ENCODE results near the gene HPSE2. TPM values are rescaled to one million over a fixed set of nuclear protein-coding genes. Genes with fewer than 3 reads are reported as not detected.

The HPSE2 gene
- total RNA-seq, 1 experiment from 2014 or later = not detected

DNA sequence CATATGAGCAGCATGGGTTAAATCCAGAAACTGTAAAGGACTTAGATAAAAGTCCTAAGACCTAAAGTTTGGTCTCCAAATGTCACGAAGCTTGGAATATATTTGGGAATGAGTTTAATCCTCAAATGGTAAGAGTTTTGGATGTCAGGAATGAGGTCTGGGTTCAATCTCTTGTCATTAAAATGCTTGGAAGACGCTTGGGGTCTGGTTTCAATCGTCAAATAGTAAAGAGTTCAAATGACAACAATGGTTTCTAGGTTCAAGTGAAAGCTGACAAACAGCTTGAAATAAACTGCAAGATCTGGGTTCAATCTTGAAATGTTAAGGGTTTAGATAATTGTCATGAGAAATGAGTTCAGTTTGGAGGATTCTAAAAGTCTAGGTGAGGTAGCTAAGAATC is 403.5 kb downstream of the HPSE2 start:
- Histone ChIP-seq H3K9me3 (no peaks in the 10 kb centered on the region), H3K36me3 (ENCODE audit: control insufficient read depth, insufficient read depth, low read length) (no peaks in the 10 kb centered on the region), H3K27me3 (replicated peaks; ENCODE audit: control insufficient read depth, insufficient read depth, low read length) (no peaks in the 10 kb centered on the region), H3K4me1 (no peaks in the 10 kb centered on the region), H3K4me3 (ENCODE audit: low read depth, low read length) (no peak overlapping the region)
- no peaks in the 10 kb centered on the region for H3K4me1 Mint-ChIP-seq (ENCODE audit: low read depth, unreplicated experiment)
- no peak for TF ChIP-seq CTCF (IDR thresholded peaks at IDR 0.05; ENCODE audit: insufficient read depth in 1 of 2, low read depth in 1 of 2, low read length in 1 of 2, severe bottlenecking in 1 of 2, unreplicated experiment in 1 of 2)
- BruUV-seq (replicated peaks) = no TSS peak
- no peaks in the 10 kb centered on the region for H3K9me3 Mint-ChIP-seq (ENCODE audit: unreplicated experiment)
- intact Hi-C loops (cut with micrococcal nuclease; ENCODE audit: unreplicated experiment) = no loop called here
- no peak overlapping the region for H3K27ac Mint-ChIP-seq (ENCODE audit: unreplicated experiment)
- H3K27me3 Mint-ChIP-seq (ENCODE audit: insufficient read depth, unreplicated experiment) = no peaks in the 10 kb centered on the region
- no peak for DNase-seq
- H3K4me3 Mint-ChIP-seq (ENCODE audit: unreplicated experiment) = no peak overlapping the region
- ChIA-PET CTCF (no interaction called here), POLR2A (no interaction called here)
- H3K36me3 Mint-ChIP-seq (ENCODE audit: insufficient read depth, unreplicated experiment) = no peaks in the 10 kb centered on the region

- Mint-ChIP-seq H3K4me1 (ENCODE audit: low read depth, unreplicated experiment) (no peaks in the 10 kb centered on the region), H3K36me3 (ENCODE audit: insufficient read depth, unreplicated experiment) (no peaks in the 10 kb centered on the region), H3K27ac (ENCODE audit: unreplicated experiment) (no peak overlapping the region), H3K9me3 (ENCODE audit: unreplicated experiment) (no peaks in the 10 kb centered on the region), H3K4me3 (ENCODE audit: unreplicated experiment) (no peak overlapping the region), H3K27me3 (ENCODE audit: insufficient read depth, unreplicated experiment) (no peaks in the 10 kb centered on the region)
- no peaks in the 10 kb centered on the region for H3K4me1 ChIP-seq
- ChIA-PET CTCF (no interaction called here), POLR2A (no interaction called here)
- intact Hi-C loops (cut with micrococcal nuclease; ENCODE audit: unreplicated experiment) = no loop called here
- DNase-seq = no peak
- H3K9me3 ChIP-seq = no peaks in the 10 kb centered on the region
- no peak overlapping the region for H3K4me3 ChIP-seq (ENCODE audit: low read depth, low read length)
- TF ChIP-seq CTCF (IDR thresholded peaks at IDR 0.05; ENCODE audit: insufficient read depth in 1 of 2, low read depth in 1 of 2, low read length in 1 of 2, severe bottlenecking in 1 of 2, unreplicated experiment in 1 of 2) = no peak
- H3K27me3 ChIP-seq (replicated peaks; ENCODE audit: control insufficient read depth, insufficient read depth, low read length) = no peaks in the 10 kb centered on the region
- H3K36me3 ChIP-seq (ENCODE audit: control insufficient read depth, insufficient read depth, low read length) = no peaks in the 10 kb centered on the region
- BruUV-seq (replicated peaks) = no TSS peak
Observed at GRCh38 chr10:98831391-98831790, 404.3 kb downstream of the HPSE2 start.

- H3K27ac Mint-ChIP-seq (ENCODE audit: unreplicated experiment) = no peak overlapping the region
- no peaks in the 10 kb centered on the region for H3K36me3 Mint-ChIP-seq (ENCODE audit: insufficient read depth, unreplicated experiment)
- H3K4me3 Mint-ChIP-seq (ENCODE audit: unreplicated experiment) = no peak overlapping the region
- H3K27me3 Mint-ChIP-seq (ENCODE audit: insufficient read depth, unreplicated experiment) = peaks cover 2% of the 10 kb centered on the region
- DNase-seq = no peak
- no peaks in the 10 kb centered on the region for H3K9me3 Mint-ChIP-seq (ENCODE audit: unreplicated experiment)
- POLR2A ChIA-PET = no interaction called here
- Histone ChIP-seq H3K4me1 (no peaks in the 10 kb centered on the region), H3K27me3 (replicated peaks; ENCODE audit: control insufficient read depth, insufficient read depth, low read length) (no peaks in the 10 kb centered on the region), H3K36me3 (ENCODE audit: control insufficient read depth, insufficient read depth, low read length) (no peaks in the 10 kb centered on the region), H3K4me3 (ENCODE audit: low read depth, low read length) (no peak overlapping the region), H3K9me3 (no peaks in the 10 kb centered on the region)
- no peaks in the 10 kb centered on the region for H3K4me1 Mint-ChIP-seq (ENCODE audit: low read depth, unreplicated experiment)
- BruUV-seq (replicated peaks) = no TSS peak
- intact Hi-C loops (cut with micrococcal nuclease; ENCODE audit: unreplicated experiment) = no loop called here
- CTCF ChIA-PET = no interaction called here
- no peak for TF ChIP-seq CTCF (IDR thresholded peaks at IDR 0.05; ENCODE audit: insufficient read depth in 1 of 2, low read depth in 1 of 2, low read length in 1 of 2, severe bottlenecking in 1 of 2, unreplicated experiment in 1 of 2)
Observed at GRCh38 chr10:98825741-98826140, 409.9 kb downstream of the HPSE2 start.

Measured in Caco-2 (cell line).